Left forelimb (tissue), 1 donor: Measurements from ENCODE around the gene TTLL5.

Source experiments
- DNase-seq: peaks from one replicate; pipeline ENCODE4 v3.0.0-alpha.2; 2018; ENCODE audit warnings: low spot score

TTLL5 gene

GRCh38 chr14:75969891-75970290 is 308.8 kb downstream of the TTLL5 start:
- peak; percentile 8 for DNase-seq

- no peak for DNase-seq
Measured at GRCh38 chr14:75970989-75971388, 309.9 kb downstream of the TTLL5 start.

GRCh38 chr14:75971509-75971908 is 310.5 kb downstream of the TTLL5 start:
- DNase-seq: peak; percentile 20

GRCh38 chr14:75972801-75973421 is 311.9 kb downstream of the TTLL5 start:
- DNase-seq: peak; percentile 17

GRCh38 chr14:75976826-75977581 is 316.0 kb downstream of the TTLL5 start:
- DNase-seq: no peak

- no peak for DNase-seq
Measured at GRCh38 chr14:75977582-75977943, 316.5 kb downstream of the TTLL5 start.

- DNase-seq: no peak
Measured at GRCh38 chr14:75978249-75978731, 317.2 kb downstream of the TTLL5 start.

- DNase-seq: no peak
Measured at GRCh38 chr14:75979071-75979571, 318.1 kb downstream of the TTLL5 start.

- DNase-seq: no peak
Measured at GRCh38 chr14:75979648-75980565, 318.9 kb downstream of the TTLL5 start.

GRCh38 chr14:75980856-75981255 is 319.8 kb downstream of the TTLL5 start:
- DNase-seq: no peak

- peak; percentile 91 for DNase-seq
Measured at GRCh38 chr14:75981426-75982265, 320.6 kb downstream of the TTLL5 start, which contains the start of gene TGFB3. TGFB3 (minus strand) TSS chr14:75981995; CDS start chr14:75980893, 1,102 bp downstream.

GRCh38 chr14:75982266-75983018 is 321.4 kb downstream of the TTLL5 start:
- peak; percentile 93 for DNase-seq

GRCh38 chr14:75983019-75983358 is 321.9 kb downstream of the TTLL5 start:
- no peak for DNase-seq

- DNase-seq: no peak
Measured at GRCh38 chr14:75984674-75985073, 323.6 kb downstream of the TTLL5 start.

- peak; percentile 96 for DNase-seq
Measured at GRCh38 chr14:75985618-75986438, 324.8 kb downstream of the TTLL5 start, which contains the start of gene IFT43. IFT43 (plus strand) TSS chr14:75985763; CDS start chr14:75985787, 24 bp downstream.

GRCh38 chr14:75986439-75986765 is 325.4 kb downstream of the TTLL5 start:
- DNase-seq: no peak

- DNase-seq: no peak
Measured at GRCh38 chr14:75987201-75987970, 326.3 kb downstream of the TTLL5 start.

- no peak for DNase-seq
Measured at GRCh38 chr14:75989134-75989533, 328.1 kb downstream of the TTLL5 start.

GRCh38 chr14:75990297-75990696 is 329.3 kb downstream of the TTLL5 start:
- no peak for DNase-seq
